ENCODE measurements around the gene EFCAB6.

EFCAB6 gene

GRCh38 chr22:43747877-43748276 lies 64.2 kb downstream of the EFCAB6 start:
- no peak overlapping the region for H3K4me3 ChIP-seq (ENCODE audit: low read depth, low read length)
- peak; percentile 14 for TF ChIP-seq CTCF (IDR thresholded peaks at IDR 0.05; ENCODE audit: insufficient read depth, low read depth, low read length, missing control alignments)
- peak; percentile 29 for DNase-seq (ENCODE audit: low read depth)

GRCh38 chr22:43747058-43747457 lies 65.0 kb downstream of the EFCAB6 start:
- TF ChIP-seq CTCF (IDR thresholded peaks at IDR 0.05; ENCODE audit: insufficient read depth, low read depth, low read length, missing control alignments) = no peak
- DNase-seq (ENCODE audit: low read depth) = no peak
- H3K4me3 ChIP-seq (ENCODE audit: low read depth, low read length) = no peak overlapping the region

GRCh38 chr22:43745783-43746356 lies 66.2 kb downstream of the EFCAB6 start:
- no peak overlapping the region for H3K4me3 ChIP-seq (ENCODE audit: low read depth, low read length)
- DNase-seq (ENCODE audit: low read depth) = no peak
- no peak for TF ChIP-seq CTCF (IDR thresholded peaks at IDR 0.05; ENCODE audit: insufficient read depth, low read depth, low read length, missing control alignments)

DNA sequence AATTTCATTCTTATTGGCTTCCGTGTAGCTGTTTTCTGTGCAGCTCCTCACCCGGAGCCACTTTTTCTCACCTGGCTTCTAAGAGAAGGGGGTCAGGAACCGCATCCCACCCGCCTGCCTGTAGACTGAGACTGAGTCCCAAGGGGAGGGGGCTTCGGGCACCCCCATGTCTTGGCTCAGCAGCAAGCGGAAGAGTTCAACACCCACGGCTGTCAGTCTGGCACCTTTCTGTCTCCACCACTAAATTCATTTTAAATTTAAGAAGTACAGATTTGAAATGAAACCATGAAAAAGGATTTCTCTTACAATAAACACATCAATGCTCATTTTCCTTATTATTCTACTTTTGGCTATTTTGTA lies 66.7 kb downstream of the EFCAB6 start:
- no peak for DNase-seq (ENCODE audit: low read depth)
- TF ChIP-seq CTCF (IDR thresholded peaks at IDR 0.05; ENCODE audit: insufficient read depth, low read depth, low read length, missing control alignments) = no peak
- no peak overlapping the region for H3K4me3 ChIP-seq (ENCODE audit: low read depth, low read length)

DNA sequence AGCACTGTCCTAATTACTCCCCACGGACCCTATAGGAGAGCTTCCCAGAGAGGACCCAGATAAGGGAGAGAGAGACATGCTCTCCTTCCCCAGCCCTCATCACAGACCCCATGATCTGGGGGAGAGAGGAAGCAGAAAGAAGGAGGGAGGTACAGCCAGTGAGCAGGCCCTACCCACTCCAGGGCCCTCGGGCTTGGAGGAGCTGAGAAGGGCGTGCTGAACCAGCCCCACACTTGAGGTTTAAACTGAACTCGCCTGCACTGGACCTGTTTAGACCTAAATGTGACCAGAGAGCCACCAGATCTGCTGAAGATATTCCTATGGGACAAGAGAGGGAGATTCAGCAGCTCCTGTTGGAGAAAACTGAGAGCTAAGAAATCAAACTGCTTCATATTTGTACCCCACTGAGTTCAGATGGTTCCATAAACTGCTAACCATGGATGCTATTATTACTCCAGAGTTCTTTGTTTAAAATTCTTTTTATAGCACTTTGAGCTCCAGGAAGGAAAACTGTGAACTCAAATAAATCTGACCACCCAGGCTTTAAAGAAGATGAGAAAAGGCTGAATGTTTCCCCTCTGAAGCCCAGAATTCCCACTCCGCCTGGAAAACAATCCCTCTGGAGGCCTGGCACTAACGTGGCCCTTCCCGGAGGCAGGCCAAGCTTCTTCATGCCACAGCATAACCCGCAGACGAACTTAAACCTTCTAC lies 67.2 kb downstream of the EFCAB6 start:
- H3K4me3 ChIP-seq (ENCODE audit: low read depth, low read length) = no peak overlapping the region
- TF ChIP-seq CTCF (IDR thresholded peaks at IDR 0.05; ENCODE audit: insufficient read depth, low read depth, low read length, missing control alignments) = no peak
- no peak for DNase-seq (ENCODE audit: low read depth)

DNA sequence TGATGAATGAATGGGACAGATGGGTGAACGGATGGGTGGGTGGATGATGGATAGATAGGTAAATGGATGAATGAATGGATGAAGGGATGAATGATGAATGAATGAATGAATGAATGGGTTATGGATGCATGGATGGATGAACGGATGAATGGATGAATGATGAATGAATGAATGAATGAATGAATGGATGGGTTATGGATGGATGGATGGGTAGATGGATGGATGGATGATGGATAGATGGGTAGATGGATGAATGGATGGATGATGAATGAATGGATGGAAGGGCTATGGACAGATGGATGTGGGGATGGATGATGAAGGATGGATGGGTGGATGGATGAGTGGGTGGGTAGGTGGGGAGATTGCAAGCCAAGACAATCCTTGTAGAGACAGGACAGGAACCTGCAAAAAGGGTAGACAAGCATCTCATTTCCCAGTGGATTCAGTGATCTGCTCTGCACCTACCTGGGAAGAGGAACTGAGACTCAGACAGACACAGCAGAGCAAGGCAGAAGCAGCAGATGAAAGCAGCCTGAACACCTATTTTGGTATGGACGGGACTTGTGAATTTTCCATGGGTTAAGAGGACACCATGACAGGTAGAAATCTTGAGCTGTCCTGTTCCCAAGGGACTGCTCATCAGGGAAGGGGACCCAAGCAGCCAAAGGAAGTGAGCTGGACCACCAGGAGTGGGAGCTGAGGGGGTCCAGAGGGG lies 68.0 kb downstream of the EFCAB6 start:
- H3K4me3 ChIP-seq (ENCODE audit: low read depth, low read length) = no peak overlapping the region
- peak; percentile 6 for DNase-seq (ENCODE audit: low read depth)
- no peak for TF ChIP-seq CTCF (IDR thresholded peaks at IDR 0.05; ENCODE audit: insufficient read depth, low read depth, low read length, missing control alignments)
